Activated CD4-positive, alpha-beta T cell treated with anti-CD3 and anti-CD28 coated beads for 24 hours (primary cell): ENCODE data around the gene N4BP2L2.

Source experiments
- DNase-seq, 2 donors: peaks; one replicate each; pipeline ENCODE4 v3.0.0-alpha.2; 2020; ENCODE audit warnings: low read depth in 2 of 2

Gene N4BP2L2

DNA sequence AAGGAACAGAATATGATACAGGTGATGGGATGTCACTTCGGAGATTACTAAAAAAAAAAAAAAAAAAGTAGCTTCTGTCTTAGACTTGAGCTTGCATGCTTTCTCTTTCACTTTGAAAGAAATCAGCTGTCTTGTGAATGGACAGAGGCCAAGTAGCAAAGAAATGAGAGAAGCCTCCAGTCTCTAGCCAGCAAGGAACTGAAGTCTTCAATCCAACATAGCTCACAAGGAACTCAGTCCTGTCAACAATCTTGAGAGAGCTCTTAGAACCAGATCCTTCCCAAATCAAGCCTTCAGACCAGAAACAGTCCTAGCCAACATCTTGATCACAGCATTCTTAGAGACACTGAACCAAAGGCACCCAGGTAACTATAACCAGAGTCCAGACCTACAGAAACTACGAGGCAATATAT, 7.7 kb downstream of the N4BP2L2 start:
- no peak for DNase-seq

DNA sequence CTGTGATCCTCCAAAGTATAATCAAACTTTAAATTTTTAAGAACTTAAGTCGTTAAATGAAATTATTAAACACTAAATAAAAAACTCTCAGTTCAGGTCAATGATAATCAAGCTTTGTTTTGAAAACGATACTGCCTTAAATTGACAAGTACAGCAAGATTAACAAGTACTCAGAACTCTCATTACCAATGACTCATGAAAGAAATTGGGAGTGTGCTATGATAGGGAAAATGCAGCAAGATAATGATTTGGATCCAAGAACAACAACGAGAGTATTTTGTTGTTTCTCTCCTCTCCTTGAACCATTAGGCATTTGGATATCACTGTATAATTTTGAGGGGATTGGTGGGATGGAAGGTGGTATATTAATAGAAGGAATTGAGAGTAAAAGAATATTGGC, 10.2 kb downstream of the N4BP2L2 start:
- DNase-seq = no peak

DNA sequence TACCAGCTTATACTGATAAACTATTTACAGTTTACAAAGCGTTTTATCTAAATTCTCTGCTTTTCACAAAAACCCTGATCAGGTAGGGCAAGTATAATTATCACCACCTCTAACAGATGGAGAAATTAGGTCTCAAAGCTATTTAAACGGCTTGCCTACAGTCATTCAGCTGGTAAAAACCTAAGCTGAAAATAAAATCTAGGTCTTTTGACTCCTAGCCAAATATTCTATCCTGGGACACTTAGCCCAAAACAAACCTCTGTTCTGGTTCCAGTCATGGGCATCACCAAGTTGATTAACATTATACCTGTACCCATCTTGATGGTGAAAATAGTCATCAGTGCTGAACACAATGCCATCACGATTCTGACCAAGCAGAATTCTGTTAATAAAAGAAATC, 11.4 kb downstream of the N4BP2L2 start:
- no peak for DNase-seq

DNA sequence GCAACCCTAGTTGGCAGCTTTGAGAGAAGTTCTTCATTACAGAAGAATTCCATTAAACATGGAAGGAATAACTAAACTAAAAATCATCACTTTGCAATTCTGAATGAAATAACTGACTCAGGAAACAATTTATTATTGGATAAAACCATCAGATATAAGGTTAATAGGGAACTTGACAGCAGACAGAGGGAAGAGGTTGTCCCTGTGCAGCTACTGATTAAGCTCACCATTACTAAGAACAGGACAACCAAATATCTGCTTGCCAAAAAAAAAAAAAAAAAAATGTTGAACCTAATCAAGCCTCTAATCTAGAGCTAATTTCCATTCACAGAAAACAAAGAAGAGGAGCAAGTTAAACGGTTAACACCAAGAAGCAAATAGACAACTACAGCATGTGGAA, 12.8 kb downstream of the N4BP2L2 start:
- DNase-seq = no peak

DNA sequence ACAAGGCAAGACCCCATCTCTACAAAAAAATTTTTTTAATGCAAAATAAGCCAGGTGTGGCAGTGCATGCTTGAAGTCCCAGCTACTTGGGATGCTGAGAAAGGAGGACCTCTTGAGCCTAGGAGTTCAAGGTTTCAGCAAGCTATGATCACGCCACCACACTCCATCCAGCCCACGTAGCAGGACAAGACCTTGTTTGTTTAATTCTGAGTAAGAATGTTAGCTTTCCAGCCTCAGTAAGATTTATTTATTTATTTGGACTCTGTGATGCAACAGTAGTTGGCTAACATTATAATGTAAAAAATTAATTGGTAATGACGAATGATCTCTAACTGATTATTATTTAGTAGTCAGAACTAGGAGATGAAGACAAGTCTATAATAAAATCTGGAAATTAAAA, 23.3 kb downstream of the N4BP2L2 start:
- no peak for DNase-seq

DNA sequence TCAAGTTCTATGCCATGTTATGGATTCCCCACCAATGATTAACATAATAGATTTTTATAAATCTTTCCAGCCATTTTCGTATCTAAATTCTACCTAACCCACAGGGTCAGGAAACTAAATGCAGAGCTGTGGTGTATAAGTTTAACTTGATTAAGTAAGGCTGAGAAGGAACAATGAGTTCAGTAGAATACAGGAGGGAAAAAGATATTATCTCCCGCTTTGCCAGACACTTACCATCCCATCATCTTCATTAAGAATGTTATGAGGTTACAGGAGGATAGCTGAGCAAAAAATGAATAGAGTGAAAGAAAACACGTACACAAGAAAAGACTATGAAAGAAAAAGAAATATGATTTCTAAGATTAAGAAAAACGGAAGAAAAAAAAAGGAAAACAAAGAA, 27.1 kb downstream of the N4BP2L2 start:
- DNase-seq = no peak

DNA sequence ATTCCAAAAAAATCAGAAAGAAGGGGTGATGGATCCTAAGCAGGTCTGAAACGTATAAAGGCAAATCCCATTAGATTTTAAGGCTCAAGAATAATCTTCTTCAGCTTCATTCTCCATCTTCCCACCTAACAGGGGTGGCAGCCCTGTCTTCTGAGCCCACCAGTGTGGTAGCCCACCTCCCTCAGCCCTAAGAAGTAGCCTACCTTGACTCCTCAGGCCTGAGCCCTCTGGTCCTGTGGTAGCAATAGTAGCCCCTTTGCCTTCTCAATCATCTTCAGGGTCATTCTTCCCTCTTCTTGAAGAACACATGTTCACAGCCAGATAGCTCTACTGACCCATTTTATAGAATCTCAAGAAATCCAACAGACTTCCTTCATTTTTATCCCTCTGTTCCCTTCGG, 33.7 kb downstream of the N4BP2L2 start:
- no peak for DNase-seq

DNA sequence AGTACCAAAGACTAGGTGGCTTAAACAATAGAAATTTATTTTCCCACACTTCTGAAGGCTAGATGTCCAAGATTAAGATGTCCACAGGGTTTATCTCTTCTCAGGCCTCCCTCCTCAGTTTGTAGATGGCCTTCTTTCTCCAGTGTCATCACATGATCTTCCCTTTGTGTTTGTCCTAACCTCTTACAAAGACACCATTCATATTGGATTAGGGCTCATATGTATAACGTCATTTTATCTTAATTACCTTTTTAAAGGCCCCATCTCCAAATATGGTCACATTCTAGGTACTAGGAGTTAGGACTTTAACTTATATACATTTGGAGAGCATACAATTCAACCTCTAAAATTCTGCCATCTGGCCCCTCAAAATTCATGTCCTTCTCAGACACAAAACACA, 34.3 kb downstream of the N4BP2L2 start:
- no peak for DNase-seq

DNA sequence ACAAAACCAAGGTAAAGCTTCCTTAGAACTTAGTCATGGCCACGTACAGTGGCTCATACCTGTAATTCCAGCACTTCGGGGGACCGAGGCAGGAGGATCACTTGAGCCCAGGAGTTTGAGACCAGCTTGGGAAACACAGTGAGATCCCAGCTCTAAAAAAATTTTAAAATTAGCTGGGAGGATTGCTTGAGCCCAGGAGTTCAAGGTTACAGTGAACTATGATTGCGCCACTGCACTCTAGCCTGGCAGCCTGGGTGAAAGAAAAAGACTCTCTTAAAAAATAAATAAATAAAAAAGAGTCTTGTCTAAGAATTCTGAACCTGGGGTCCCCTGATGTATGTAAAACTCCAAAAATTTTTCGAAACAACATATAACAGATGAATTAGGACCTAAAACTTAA, 34.9 kb downstream of the N4BP2L2 start:
- no peak for DNase-seq

DNA sequence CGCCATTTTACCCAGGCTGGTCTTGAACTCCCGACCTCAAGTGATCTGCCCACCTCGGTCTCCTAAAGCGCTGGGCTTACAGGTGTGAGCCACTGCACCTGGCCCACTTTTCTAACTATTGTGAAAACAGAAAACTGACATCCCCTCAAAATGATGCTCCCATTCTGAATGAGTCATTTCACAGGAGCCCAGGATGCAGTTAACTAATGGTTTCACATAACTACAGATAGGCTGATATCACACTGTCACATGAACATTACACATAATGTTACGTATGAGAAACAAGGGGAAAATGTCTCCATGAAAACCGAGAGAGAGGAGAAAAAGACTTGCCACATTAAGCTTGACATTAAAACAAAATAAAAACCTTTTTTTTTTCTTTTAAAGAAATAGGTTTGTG, 37.5 kb downstream of the N4BP2L2 start:
- no peak for DNase-seq

DNA sequence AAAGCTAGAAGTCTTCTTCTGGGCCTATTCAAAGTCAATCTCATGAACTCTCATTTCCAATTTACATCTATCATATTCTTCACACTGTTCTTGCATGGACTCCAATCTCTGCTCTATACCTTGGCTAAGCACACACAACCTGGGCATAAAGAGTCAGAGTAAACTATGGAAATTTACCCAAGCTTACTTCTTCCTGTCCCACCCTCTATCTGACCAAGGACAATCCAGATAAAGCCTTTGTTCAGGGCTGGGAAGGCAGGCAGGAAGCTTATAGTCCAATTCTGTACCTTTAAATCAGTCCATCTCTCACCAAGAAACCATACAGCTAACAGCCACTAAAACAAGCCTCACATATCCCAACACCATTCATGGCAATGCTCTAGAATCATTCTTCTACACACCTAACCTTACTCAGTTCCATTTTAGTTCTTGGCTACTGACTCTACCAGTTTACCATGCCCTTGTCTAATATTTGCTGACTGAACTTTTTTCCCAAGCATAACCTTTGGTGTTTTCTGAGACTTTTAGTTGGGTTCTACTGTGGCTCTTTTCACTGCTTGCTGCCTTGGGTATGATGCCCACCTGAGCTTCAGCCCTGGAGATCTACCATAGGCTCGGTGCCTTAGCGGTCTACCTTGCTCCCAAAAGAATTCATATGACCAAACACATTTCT, 38.9 kb downstream of the N4BP2L2 start:
- DNase-seq = no peak

DNA sequence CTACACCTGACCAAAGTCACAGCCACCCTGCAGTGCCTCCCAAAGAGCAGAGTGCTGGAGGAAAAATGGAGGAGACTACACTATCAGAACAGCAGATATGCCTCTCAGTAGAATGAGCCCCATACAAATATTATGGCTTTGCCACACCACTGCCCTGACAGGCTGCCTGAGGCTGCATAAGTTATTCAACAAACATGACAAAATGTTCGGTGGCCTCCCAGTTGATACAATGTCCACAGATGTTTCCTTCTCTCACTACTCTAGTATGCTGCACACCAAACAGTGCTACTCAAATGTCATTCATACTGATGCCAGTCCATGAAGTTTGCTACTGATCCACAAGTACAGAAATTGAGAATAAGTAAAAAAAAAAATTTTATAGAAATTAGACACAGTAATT, 41.0 kb downstream of the N4BP2L2 start:
- no peak for DNase-seq

DNA sequence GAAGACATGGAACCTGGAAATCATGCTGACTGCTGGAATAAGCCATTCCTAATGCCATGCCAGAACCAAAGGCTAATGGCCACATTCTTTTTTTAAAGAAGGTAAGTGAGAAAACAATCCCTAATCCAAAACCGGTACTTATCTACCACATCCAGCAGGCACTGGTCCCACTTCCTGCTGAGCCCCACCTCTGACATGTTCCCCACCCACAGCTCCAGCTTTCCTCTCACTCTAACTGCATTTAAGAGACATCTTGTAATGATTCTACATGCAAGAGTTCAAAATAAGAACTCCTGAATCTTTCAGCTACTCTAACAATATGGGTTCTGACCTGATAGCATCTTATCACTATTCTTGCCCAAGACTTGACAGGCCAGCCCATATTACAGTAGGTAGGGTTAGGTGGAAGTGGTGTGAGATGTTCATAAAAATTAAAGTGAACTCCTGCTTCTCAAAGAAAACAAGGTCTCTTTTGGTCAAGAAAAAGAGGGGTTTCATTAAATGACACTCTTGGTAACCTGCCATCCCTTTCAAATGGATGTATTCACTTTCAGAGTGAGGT, 41.9 kb downstream of the N4BP2L2 start:
- no peak for DNase-seq

DNA sequence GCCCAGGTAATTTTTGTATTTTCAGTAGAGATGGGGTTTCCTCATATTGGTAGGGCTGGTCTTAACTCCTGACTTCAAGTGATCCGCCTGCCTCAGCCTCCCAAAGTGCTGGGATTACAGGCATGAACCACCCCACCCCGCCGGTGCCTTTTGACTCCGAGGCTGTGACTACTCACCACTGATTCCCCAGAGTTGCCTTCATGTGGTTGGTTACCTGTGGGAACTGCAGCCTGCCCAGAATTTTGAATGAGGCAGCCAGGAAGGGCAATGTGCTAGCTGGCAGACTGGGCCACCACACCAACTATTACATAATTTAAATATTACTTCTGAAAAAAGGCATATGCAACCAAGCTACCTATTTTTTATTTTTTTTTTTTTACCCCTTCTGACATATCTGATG, 42.8 kb downstream of the N4BP2L2 start:
- DNase-seq = no peak

DNA sequence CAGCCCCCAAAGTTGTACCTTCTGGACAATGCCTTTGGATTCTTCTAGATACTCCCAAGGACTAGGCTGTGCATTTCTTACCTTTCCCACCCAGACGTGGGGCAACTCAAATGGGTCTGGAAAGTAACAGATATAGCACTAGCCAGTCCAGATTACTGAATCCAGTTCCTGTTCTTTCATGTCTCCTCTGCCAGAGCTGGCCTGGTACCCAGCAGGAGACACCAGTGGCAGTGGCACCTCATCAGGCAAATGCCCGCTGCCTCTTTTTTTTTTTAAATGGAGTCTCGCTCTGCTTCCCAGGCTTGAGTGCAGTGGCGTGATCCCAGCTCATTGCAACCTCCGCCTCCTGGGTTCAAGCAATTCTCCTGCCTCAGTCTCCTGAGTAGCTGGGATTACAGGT, 43.2 kb downstream of the N4BP2L2 start:
- DNase-seq = no peak

DNA sequence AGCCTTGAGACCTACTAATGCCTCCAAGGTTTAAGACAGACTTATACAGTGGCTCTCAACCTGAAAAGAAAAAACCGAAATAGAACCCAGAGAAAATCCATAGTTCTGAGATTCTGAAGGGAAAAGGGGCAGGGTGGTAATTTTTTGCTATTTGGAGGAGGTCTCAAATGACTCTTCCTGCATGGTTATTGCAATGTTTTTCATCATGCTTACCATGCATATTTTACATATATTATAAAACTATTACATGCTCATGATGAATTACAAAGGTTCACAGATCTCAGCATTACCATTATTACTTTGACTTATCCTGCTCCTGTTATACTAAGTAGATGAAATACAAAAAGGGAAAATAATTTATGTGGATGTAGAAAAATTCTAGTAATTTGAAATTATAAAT, 47.6 kb downstream of the N4BP2L2 start:
- DNase-seq = no peak

DNA sequence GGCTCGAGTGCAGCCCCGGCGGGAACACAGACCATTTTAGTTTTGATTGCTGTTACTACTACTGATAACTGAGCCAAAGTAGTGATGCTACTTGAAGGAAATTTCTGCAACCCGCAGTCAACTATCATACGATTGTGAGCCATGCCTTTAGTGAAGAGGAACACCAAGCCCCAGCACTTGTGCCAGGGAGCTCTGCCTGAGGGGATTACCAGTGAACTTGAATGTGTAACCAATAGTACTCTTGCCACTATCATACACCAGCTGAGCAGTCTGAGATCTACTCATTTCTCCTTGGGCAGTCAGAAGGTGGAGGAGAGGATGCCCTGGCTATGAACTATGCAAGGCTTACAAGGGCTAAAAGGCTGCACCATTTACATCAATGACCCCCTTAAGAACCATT, 61.7 kb downstream of the N4BP2L2 start:
- DNase-seq = no peak

DNA sequence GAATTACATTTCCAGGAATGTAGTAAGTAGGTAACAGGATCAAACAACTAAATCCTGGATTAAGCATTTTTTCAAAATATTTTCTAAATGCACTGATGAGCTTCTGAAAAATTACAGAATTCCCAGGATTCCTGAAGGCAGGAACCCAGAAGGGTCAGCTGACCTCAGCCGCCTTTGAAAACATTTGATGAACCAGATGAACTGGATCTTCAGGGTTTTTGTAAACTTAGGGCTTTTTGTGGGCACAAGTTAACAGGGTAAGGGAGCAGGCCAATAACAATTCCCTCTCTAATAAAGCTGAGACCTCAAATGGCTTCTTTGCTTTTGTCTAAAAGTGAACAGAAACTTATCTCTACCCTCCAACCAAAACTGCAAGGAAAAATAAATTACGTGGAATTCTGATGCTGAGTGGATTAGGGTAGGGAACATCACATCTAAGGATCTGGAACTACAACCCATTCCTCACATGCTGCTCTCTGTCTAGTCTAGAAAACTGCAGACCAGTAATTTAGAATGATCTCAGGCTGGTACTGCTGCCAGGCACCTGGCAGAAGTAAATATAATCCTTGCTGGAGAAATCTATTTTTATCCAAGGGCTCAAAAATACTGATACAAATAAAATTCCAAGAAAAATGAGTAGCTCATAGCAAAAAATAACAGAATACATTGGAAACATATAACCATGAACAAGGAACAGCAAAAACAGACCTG, 62.4 kb downstream of the N4BP2L2 start:
- no peak for DNase-seq

DNA sequence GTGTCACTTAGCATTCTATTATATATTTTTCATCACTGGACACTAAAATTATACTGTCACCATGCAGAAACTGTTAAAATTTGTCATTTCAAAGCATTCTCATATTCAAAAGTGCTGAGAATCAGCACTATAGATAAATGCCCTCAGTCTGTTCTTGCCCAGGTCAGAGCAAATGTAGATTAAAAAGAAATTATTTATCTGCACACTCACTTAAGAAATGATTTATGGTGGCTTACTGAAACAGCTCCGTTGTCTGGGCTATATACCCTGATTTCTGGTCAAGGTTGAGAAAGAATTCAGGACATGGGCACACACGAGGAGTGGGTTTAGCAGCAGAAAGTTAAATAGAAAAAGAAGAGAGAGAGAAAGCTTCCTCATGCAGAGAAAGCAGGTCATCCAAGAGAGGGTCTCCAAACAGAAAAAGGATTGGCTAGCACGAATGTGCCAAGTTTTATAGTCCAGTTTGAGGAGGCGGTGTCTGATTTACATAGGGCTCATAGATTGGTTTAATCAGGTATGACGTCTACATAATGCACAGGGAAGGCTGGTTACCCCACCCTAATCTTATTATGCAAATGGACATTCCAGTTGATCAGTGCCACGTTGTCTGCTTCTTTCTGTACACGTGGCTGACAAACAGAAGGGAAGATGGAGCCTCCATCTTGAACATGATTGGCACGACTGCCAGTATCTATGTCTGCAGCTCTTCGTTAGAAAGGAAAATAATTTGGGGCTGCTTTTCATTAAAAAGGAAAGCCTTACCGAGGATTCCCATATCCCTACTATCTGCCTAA, 63.4 kb downstream of the N4BP2L2 start:
- DNase-seq = no peak

DNA sequence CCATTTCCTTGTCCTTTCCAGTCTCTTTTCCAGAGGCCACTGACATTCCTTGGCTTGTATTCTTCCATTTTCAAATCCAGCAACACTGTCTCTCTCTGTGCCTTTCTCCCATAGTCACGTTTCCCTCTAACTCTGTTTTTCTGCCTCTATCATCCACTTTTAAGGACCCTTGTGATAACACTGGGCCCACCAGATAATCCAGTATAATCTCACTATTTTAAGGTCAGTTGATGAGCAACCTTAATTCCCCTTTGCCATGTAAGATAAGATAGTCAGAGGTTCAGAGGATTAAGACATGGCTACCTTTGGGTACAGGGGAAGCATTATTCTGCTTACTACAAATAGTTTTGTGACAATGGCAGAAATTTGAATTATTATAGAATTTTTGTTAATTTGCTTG, 64.9 kb downstream of the N4BP2L2 start:
- DNase-seq = no peak

DNA sequence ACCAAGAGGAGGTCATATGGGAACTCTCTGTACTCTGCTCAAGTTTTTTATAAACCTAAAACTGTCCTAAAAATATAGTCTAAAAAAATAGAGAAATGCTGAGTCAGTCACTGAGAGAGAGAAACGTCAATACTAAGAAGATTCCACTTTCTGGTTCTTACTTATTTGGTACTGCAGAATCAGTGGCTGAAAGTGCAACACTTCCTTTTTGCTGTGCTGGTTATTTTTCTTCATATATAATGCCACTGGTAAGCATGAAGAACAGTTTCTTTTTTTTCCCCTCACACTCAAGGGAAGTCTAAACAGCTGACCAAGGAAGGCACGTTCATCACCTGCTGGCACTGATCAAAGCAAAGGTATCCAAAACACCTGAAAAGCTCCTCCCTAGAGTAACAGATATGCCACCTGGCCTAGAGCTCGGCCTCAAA, 66.4 kb downstream of the N4BP2L2 start:
- DNase-seq = no peak

DNA sequence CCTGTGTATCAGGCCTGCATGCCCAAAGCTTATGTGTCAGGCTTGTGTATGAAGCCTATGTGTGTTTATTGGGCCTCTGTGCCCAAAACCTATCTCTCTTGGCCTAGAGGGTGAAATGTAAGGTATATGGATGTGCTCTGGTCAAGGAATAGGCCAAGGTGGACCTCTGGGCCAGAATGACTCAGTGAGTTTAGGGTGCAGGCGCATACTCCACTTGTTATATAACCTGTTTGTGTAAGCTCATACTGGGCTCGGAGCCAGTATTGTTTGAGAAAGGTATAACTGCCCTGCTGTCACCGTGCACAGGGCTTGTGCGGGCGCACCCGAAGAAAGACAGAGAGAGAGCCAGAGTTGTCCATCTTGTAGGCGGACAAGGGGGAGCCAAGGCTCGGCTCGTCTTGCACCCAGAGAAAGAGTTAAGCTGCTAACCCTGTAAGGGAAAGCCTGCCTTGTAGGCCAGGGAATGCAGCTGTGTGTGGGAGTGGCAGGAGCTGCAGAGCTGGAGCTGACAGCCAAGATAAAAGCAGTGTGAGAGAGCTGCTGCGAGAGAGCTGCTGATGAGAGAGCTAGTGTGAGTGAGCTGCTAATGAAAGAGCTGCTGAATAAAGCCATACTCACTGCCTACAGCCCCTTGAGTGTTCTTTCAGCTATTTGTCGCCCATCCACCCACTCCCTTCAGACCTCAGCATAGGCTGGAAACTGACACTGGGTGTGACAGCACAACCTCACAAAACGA, 67.2 kb downstream of the N4BP2L2 start:
- no peak for DNase-seq
